ENCODE data around the gene U2AF2.

Gene U2AF2

DNA sequence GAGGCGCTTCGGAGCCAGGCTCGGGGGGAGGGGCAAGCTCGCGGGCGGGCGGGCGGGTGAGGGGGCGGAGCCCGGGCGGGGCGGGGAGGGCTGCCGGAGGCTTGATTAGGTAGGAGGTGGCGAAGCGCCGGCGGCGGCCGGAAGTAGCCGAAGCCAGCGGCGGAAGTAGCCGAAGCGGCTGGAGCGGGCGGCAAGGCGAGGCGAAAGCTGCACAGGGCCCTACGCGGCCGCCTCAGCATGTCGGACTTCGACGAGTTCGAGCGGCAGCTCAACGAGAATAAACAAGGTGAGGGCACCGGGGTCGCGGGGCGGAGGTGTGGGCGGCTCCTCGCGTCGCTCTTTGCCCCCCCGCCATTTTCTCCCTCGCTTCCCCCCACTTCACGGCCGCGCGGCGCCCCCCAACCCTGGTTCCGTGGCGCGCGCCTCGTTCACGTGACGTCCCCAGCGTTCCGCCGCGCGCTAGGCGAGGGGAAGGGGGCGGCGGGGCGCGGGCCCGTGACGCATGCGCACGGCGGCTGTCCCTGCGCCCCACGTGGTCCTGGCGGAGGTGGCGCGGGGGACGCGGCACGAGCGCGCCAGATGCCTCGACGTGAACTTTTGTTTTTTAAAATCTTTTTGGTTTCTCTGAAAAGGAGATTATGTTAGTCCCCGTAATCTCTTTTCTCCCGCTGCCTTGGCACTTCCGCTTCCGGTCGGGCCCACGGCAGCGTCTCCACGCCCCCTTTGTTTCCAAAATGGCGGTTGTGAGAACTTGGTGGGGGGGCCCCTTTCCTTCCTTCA lies at the start of gene U2AF2:
U2AF2 (plus strand) TSS at position 168 of the 780 bp plus-strand sequence; CDS start at position 238, 70 bp downstream.
- DNase-seq, result peak; percentile 98

DNA sequence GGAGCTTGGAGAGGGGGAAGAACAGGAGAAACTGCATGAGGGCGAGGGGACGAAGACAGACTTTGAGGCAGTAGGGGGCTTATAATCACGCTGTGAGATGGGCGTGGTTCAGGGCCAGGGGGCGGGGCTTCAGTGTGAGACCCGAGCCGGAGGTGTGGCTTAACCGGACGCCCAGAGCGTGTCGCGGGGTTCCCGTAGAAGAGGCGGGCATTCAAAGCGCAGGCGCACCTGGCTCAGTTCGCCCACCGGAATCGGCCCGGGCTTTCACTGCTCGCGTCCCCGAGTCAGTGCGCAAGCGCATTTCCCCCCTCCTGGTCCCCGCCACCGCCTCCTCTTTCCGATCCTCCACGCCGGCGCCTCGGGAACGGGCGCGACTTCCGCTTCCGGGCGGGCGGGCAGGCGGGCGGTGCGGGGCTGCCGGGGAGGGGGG lies 49.6 kb upstream of the U2AF2 start:
- peak; percentile 99 for DNase-seq

DNA sequence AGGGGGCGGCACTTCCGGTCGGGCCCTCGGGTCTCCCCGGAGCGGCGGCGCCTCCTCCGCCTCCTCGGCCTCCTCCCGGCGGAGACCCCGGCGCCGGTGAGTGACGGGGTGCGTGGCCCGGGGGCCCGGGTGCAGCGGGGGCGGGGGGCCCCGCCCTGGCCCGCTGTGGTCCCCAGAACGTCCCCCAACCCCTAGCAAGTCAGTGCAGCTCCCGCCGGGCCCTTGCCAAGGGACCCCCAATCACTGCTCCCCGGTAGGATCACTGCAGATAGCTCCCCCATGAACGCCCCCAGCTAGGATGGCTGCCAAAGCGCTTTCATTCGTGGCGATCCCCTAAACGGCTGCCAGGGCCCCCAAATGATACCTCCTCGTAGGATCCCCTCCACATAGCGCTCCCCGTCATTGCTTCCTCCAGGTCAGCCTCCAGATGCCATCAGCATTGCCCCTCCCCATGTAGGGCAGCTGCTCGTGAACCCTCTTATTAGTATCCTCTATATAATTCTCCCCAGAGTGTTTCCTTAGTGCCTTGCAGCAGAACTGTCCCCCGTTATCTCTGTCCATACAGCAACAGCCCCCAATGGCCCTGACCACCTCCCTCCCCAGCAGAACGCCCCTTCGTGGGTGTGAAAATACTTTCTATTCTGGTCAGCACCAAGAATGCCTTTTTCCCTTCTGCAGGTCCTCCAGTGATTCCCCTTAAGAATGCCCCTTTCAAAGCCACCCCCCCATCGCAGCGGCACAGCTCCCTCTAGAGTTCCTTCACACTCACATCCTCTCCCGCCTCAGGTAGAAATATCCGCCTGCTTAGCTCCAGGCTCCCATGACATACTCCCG lies 49.0 kb upstream of the U2AF2 start, which contains the start of gene ZNF865:
ZNF865 (plus strand) TSS at position 11 of the 834 bp plus-strand sequence. CDS start 7,972 bp downstream, outside the sequence.
- peak; percentile 93 for DNase-seq

DNA sequence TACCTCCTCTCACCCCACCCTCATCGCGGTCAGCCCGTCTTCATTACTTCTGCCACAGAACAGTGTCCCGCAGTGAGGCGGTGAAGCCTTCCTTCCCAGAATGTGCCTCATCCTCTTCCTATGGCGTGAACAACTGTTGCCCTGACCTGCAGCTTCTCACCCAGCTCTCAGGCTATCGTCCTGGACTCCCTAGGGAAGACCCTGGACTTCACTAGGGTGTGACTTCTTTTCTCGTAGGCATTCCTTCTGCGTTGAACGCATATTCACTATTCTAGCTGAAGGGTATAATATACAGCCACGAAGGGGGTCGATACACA lies 48.4 kb upstream of the U2AF2 start:
- no peak for DNase-seq

DNA sequence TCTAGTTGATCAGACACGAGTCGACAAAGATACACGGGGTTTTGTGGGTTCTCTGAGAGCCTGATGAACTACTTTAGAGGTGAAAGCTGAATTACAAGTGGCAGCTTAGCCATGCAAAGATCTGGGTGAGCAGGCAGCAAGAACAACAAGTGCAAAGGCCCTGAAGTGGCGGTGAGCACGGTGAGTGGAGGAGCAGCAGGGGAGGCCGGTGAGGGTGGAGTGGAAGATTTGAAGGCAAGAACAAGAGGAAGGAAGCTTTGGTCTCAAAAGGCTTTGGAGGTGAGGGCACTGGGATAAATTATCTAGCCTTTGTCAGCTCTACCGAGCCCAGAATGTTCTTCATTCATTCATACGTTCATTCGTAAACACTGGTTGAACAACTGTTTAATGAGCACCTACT lies 48.0 kb upstream of the U2AF2 start:
- DNase-seq, result no peak

DNA sequence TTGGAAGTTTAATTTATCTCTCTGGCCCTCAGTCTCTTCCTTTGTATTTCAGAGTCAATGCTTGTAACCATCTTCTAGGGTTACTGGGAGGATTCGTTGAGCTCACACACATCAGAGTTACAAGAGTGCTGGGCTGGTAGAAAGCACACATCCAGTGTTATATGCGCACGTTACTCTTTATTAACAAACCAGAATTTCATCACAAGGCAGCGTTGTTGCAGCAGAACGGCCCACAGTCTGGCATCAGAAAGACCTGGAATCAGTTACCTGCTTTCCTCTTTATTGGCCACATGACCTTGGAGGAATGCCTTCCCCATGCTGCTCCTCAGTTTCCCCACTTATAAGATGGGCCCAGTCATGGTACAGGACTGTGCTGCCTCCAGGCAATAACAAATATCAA lies 45.5 kb upstream of the U2AF2 start:
- no peak for DNase-seq

DNA sequence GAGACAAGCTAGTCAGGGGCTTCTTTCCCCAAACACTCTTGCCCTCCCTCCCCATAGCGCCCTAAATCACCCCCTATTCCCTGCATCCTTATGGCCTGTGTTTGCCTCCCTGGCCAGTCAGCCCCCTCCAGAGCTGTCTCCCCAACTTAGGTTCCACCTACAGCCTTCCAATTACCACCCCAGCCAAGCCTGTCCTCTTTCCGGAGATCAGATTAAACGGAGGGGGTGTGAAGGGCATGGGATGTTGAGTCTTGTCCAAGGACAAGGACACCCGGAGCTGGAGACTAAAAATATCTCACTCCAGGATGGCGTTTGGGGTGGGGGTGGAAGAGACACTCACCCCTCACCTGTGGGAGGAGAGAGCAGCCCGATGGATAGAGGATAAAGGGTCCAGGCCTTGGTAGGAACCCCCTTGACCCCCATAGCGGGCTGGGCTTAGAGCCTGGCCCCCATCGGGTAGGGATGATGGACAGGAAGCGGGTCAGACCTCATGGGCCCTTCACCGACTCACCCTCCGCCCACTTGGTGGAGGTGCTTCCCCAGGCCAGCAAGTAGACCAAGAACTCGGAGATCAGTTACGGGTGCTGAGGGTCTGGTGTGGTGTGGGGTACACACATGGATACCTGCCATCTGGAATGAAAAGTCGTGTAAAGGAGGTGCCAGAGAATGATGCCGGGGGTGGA lies 43.4 kb upstream of the U2AF2 start:
- no peak for DNase-seq

DNA sequence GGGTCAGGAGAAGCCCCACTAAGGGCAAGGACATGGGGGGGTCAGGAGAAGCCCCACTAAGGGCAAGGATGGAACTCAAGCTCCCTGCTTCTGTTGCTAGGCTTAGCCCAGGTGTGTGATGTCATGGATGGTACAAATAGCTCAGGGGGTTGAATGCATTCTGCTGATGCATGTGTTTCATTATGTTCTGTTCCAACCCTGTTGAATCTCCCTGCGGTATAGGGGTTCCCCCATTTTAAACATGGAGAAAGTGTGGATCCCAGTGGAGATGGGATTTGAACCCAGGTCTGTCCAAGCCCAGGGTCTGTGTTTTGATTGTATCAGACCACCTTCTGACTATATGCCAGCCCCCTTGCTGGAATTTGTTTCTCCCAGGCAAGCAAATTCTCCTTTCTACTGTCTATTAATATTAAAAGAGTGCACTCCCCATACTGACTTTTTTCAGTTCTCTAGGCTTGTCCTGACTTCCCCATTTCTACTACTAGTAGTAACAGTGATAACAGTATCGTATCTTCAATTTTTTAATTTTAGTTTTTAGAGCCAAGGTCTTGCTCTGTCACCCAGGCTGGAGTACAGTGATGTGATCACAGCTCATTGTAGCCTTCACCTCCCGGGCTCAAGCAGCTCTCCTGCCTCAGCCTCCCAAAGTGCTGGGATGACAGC lies 42.7 kb upstream of the U2AF2 start:
- no peak for DNase-seq

DNA sequence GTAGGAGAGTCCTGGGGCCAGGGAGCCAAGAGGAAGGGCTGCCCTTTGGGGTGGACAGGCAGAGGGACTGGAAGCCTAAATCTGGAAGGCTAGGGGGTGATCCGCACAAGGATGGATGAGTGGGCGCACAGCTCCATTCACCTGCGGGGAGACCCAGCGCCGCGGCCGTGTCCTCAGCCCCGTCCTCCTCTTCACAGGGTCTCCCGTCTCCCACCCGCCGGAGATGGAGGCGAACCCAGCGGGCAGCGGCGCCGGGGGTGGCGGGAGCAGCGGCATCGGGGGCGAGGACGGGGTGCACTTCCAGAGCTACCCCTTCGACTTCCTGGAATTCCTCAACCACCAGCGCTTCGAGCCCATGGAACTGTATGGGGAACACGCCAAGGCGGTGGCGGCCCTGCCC lies 41.4 kb upstream of the U2AF2 start:
- no peak for DNase-seq

DNA sequence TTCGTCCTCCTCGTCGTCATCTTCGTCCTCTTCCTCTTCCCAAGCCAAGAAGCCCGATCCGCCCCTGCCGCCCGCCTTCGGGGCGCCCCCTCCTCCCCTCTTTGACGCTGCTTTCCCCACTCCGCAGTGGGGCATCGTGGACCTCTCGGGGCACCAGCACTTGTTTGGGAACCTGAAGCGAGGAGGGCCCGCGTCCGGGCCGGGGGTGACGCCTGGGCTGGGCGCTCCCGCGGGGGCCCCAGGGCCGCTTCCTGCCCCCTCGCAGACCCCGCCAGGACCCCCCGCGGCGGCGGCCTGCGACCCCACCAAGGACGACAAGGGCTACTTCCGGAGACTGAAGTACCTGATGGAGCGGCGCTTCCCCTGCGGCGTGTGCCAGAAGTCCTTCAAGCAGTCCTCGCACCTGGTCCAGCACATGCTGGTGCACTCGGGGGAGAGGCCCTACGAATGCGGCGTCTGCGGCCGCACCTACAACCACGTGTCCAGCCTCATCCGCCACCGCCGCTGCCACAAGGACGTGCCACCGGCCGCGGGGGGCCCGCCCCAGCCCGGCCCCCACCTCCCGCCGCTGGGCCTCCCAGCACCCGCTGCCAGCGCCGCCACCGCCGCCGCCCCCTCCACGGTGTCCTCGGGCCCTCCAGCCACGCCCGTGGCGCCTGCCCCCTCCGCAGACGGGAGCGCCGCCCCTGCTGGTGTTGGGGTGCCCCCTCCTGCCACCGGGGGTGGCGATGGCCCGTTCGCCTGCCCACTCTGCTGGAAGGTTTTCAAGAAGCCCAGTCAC lies 40.7 kb upstream of the U2AF2 start:
- no peak for DNase-seq

DNA sequence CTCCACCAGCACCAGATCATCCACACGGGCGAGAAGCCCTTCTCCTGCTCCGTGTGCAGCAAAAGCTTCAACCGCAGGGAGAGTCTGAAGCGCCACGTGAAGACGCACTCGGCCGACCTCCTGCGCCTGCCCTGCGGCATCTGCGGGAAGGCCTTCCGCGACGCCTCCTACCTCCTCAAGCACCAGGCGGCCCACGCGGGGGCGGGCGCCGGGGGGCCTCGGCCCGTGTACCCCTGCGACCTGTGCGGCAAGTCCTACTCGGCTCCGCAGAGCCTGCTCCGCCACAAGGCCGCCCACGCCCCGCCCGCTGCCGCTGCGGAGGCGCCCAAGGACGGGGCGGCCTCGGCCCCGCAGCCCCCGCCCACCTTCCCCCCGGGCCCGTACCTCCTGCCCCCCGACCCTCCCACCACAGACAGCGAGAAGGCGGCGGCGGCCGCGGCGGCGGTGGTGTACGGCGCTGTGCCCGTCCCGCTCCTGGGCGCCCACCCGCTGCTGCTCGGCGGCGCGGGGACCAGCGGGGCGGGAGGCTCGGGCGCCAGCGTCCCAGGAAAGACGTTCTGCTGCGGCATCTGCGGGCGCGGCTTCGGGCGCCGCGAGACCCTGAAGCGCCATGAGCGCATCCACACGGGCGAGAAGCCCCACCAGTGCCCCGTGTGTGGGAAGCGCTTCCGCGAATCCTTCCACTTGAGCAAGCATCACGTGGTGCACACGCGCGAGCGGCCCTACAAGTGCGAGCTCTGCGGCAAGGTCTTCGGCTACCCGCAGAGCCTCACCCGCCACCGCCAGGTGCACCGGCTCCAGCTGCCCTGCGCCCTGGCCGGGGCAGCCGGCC lies 39.9 kb upstream of the U2AF2 start:
- no peak for DNase-seq

DNA sequence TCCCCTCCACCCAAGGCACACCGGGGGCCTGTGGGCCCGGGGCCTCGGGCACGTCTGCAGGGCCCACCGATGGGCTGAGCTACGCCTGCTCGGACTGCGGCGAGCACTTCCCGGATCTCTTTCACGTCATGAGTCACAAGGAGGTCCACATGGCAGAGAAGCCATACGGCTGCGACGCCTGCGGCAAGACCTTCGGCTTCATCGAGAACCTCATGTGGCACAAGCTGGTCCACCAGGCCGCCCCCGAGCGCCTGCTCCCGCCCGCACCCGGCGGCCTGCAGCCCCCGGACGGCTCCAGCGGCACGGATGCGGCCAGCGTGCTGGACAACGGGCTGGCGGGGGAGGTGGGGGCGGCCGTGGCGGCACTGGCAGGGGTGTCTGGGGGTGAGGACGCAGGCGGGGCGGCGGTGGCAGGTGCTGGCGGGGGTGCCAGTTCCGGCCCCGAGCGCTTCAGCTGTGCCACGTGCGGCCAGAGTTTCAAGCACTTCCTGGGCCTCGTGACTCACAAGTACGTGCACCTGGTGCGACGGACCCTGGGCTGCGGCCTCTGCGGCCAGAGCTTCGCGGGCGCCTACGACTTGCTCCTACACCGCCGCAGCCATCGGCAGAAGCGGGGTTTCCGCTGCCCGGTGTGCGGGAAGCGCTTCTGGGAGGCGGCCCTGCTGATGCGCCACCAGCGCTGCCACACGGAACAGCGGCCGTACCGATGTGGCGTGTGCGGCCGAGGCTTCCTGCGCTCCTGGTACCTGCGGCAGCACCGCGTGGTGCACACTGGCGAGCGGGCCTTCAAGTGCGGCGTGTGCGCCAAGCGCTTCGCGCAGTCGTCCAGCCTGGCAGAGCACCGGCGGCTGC lies 39.1 kb upstream of the U2AF2 start:
- DNase-seq, result no peak

DNA sequence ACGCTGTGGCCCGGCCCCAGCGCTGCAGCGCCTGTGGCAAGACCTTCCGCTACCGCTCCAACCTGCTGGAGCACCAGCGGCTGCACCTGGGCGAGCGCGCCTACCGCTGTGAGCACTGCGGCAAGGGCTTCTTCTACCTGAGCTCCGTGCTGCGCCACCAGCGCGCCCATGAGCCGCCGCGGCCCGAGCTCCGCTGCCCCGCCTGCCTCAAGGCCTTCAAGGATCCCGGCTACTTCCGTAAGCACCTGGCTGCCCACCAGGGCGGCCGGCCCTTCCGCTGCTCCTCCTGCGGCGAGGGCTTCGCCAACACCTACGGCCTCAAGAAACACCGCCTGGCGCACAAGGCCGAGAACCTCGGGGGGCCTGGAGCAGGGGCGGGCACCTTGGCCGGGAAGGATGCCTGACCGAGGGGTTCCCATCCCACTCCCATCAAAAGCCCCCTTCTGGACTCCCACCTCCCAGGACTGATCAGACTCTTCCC lies 38.4 kb upstream of the U2AF2 start:
- no peak for DNase-seq

DNA sequence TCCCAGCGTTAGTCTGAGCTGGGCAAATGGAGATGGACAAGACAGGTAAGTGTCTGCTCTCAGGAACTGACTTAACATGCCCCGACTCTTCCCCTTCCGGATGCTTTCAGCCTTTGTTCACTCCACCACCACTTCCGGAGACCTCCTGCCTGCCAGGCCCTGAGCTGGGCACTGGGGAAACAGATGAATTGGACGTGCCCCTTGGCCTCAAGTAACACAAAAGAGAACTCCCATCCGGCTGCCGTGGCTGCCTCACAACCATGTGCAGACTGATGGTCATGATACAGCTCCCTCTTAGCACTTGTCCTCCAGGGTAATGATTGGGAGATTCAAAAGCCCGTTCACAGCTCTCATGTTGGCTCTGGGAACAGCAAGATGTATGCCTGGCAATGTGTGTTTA lies 37.4 kb upstream of the U2AF2 start:
- no peak for DNase-seq

DNA sequence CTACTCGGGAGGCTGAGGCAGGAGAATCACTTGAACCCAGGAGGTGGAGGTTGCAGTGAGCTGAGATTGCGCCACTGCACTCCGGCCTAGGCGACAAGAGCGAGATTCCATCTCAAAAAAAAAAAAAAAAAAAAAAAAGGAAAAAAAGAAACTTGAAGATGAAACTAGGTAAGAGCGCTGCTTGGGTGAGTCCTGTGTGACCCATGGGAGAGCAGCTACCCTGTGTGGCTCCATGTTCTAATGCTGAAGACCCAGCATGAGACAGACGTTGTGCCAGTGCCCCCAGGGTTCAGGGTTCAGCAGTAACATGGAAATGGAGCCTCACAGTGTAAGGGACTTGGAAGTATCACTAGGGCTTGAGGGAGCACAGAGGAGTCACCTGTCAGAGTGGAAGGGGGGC lies 36.4 kb upstream of the U2AF2 start:
- DNase-seq, result no peak

DNA sequence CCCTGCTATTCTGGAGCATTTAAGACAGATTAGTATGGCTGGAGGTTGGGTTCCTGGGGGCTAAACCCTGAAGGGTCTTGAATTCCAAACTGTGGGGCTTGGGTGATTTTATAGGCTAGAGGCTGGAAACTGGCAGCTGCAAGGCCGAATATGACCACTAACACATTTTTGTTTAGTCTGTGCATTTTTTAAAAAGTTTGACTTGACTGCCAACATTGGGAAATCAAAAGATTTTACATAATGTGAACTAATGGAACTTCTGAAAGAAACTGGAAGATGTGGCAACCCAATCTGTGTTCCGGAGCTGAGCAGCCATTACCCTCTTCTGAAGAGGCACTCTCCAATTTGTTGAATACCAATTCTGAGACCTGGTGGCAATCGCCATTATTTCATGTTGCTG lies 35.5 kb upstream of the U2AF2 start:
- no peak for DNase-seq

DNA sequence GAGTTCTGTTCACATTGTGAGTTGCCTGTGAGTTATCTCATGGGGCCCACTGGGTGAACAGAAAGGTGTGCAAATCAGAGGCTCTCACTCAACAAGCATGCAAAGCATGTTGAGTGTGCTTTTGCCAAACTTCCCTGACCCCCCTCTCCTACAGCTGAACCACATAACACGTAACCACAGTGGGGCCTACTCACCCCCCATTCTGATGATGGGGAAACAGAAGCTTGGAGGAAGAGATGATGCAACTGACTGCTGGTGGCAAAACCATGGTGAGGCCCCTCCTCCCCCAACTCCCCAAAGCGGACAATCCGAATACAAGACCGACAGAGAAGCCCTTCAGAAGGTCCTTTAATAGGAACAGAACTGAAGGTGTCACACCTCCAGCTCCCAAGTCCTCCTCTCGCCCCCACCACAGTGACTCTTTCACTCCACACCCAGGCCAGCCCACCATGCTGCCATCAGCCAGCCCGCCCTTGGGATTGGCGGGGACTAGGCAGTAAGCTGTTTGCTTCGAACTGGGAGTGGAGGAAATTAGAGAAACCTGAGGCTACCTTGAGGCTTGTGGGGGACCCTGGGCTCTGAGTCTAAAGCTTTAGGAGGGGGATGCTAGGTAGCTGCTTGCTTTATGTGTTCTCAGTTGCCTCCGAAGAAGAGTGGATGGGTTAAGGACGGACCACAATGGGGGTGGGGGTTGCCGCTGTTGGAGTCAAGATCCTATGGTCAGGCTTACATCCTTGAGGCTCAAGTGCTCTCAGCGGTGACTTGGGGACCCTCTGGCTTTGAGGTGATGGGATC lies 34.2 kb upstream of the U2AF2 start:
- DNase-seq, result peak; percentile 41

DNA sequence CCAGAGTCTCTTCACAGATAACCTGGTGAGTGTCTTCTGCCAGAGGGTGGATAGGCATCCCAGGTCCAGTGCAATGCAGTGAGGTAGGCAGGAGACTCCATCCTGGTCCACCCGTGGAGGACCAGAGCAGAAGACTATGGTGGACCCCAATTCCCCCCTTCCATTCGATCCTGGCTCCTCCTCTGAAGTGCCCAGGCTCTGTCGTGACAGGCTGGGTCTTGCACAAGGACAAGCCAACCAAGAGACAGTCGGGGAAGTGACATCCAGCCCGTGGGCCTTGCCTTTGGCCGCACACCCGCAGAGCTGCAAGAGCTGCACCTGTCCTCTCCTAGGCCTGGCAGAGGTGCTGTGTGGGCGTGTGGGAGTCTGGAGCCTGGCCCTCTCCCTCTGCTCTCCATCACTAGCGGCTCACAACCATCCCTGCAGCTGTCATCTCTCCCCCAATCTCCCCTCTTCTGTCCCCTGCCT lies 33.6 kb upstream of the U2AF2 start:
- DNase-seq, result peak; percentile 43

DNA sequence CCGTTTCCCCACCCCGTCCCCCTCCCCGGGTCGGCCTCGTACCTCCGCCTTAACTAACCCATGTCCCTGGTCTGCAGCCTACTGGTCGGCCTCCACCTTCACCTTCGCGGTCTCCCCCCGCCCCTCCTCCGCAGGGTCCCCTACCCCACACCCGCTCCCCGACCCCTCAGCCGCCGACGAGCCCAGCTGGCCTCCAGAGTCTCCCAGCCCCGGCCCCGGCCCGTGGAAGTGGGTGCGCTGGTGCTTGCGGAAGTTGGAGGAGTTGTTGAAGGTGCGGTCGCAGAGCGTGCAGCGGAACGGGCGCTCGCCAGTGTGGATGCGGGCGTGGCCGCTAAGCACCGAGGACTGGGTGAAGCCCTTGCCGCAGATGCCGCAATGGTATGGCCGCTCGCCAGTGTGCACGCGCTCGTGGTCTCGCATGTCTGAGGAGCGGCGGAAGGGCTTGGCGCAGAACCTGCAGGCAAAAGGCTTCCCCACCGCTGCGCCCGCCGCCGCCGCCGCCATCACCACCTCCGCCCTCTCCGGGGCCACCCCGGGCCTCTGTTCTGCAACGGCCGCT lies 33.1 kb upstream of the U2AF2 start:
- DNase-seq, result peak; percentile 49
